Heart left ventricle (tissue), 16 donors: ENCODE measurements around the gene EIF2S3. TPM values are rescaled to one million over a fixed set of nuclear protein-coding genes. Genes with fewer than 3 reads are reported as not detected.
"Not testable (repeated sequence)": the region's sequence is repeated elsewhere in the genome, so short reads cannot be mapped to it uniquely, and the experiment has no call there.

Experiments used
- ATAC-seq, 4 donors: fragments of 200-7000 bp; cut with Tn5 transposase; one replicate each; pipeline ENCODE4 v1.9.1; 2020 to 2022; ENCODE audit warnings: moderate library complexity in 4 of 4, mild to moderate bottlenecking in 3 of 4, moderate number of reproducible peaks in 1 of 4
- DNase-seq, 5 donors: peaks; one replicate each; pipeline ENCODE4 v3.0.0-alpha.2; 2020
- H3K27ac ChIP-seq, 12 donors: fragments of 200-600 bp; sonication (generic) in 4 of 12; one replicate each; pipeline versions ENCODE4 v1.5.0 to v1.8.0; 2016 to 2022; ENCODE audit warnings: mild to moderate bottlenecking in 2 of 12
- H3K27me3 ChIP-seq, 9 donors: fragments of 200-600 bp; sonication (generic) in 2 of 9; one replicate each; pipeline versions ENCODE4 v1.5.1 to v1.8.0; 2016 to 2022; ENCODE audit warnings: mild to moderate bottlenecking in 3 of 9
- H3K36me3 ChIP-seq, 9 donors: fragments of 200-600 bp; sonication (generic) in 2 of 9; one replicate each; pipeline versions ENCODE4 v1.5.0 to v1.8.0; 2018 to 2022; ENCODE audit warnings: mild to moderate bottlenecking in 2 of 9
- H3K4me1 ChIP-seq, 12 donors: fragments of 200-600 bp; sonication (generic) in 4 of 12; one replicate each; pipeline versions ENCODE4 v1.5.0 to v1.8.0; 2016 to 2022; ENCODE audit warnings: mild to moderate bottlenecking in 3 of 12
- H3K4me3 ChIP-seq, 12 donors: fragments of 200-600 bp; sonication (generic) in 4 of 12; one replicate each; pipeline versions ENCODE4 v1.5.0 to v1.8.0; 2017 to 2022; ENCODE audit warnings: mild to moderate bottlenecking in 9 of 12, moderate library complexity in 4 of 12
- H3K9me3 ChIP-seq, 12 donors: fragments of 200-600 bp; sonication (generic) in 4 of 12; one replicate each; pipeline versions ENCODE4 v1.5.0 to v1.8.0; 2016 to 2022; ENCODE audit warnings: mild to moderate bottlenecking in 1 of 12
- POLR2A ChIP-seq, 2 donors: fragments of 450-650 bp; IDR thresholded peaks; one replicate each; pipeline ENCODE4 v1.6.1; 2017; ENCODE audit warnings: antibody characterized with exemption in 2 of 2, mild to moderate bottlenecking in 2 of 2, moderate library complexity in 2 of 2
- WGBS, 4 donors: extraction: QIAGEN DNeasy Blood & Tissue Kit in 2 of 4; methylation state at CpG; one replicate each; pipeline versions ENCODE4 v1.1.5 to v1.1.7; 2013 to 2018; 5-methylcytosine and 5-hydroxymethylcytosine counted together
- intact Hi-C, 10 donors: fragments of 100-400 bp; cut with DNase I; formaldehyde crosslinking; loops; one replicate each; pipeline versions ENCODE4 v1.11.1 to v1.14.2; 2022
- polyA plus RNA-seq, 2 donors: library from polyadenylated mRNA; stranded (reverse); fragments of 200-250 nt; gene quantifications; one replicate each; pipeline ENCODE4 v1.2.3, GENCODE V29; 2013
- total RNA-seq, 9 donors: library from RNA; depleted of rRNA in 2 of 9; stranded (reverse); fragments of >200 nt in 2 of 9; fragmentation: NEBNext Ultra II Directional in 3 of 9; extraction: Animal tissue kit (Norgen Biotek cat#: 25700) in 3 of 9; gene quantifications; one replicate each; pipeline versions ENCODE4 v1.1.0 to v1.2.4, GENCODE V29; 2016 to 2023
- TF ChIP-seq, protein P1 (sequence below), 12 donors: fragments of 200-600 bp; sonication (generic) in 4 of 12; IDR thresholded peaks; one replicate each; pipeline versions ENCODE4 v1.5.0 to v1.8.0; 2018 to 2022; ENCODE audit warnings: antibody characterized with exemption in 12 of 12, mild to moderate bottlenecking in 5 of 12
- donor health status: ischemic (EF 13 %, LVEDD 7.1; RV severe dilation, severe dysfunction).
- donor health status: healthy with polysubstance abuse.
- donor health status: DM: no; HTN: yes; CAD: no.
- donor health status: DM: no; HTN: no; CAD: no.
- donor health status: ischemic (EF 25% LVEDD 6.9; RV normal size, moderate dysfunction).
- donor health status: ischemic (EF 25% LVEDD 5.7; RV mildly dilated, moderate dysfunction).
- donor health status: healthy.
- donor health status: DM: yes; HTN: yes; CAD: no.
- donor health status: ischemic (EF 35%, LVEDD 5.7; RV mildly dilated, moderate dysfunction).
- donor health status: nonischemic (EF 11% LVEDD 7.7; RV severe dilation, severe dysfunction).
- donor health status: DM: yes; HTN: yes; CAD: no.
- donor health status: PGD.
- donor health status: ischemic (EF 29% LVEDD 5.4; RV normal size, mild dysfunction).
- donor health status: nonischemic (EF 23%, LVEDD 6.1; RV moderate dilation, normal function).

Gene EIF2S3
- total and polyA plus RNA-seq, 11 donors, result 22.9 to 126 (median 82.5) TPM

DNA sequence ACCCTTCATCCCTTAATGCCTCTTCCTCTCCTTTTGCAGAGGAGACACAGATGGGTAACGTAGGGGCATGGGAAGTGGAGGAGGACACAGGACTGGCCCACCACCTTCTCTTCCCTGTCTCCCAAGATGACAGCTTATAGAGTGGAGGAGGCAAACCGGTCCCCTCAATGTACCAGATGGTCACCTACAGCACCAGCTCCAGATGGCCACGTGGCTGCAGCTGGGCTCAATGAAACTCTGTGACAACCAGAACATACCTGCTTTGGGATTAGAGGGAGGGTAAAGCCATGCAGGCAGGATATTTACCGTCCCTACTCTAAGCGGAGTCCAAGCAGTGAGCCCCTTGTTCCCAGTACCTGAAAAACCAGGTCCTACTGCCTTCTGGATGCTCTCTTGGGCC lies 20.3 kb upstream of the EIF2S3 start:
- Histone ChIP-seq H3K27ac (no peak overlapping the region), H3K27me3 (peaks cover 0 to 63% (median 0%) of the 10 kb centered on the region in 9 donors), H3K4me1 (no peaks in the 10 kb centered on the region), H3K36me3 (no peaks in the 10 kb centered on the region), H3K4me3 (no peak overlapping the region), H3K9me3 (no peaks in the 10 kb centered on the region)
- 68 to 83% (median 78%) methylated on average over 5 of the region's 5 CpGs for WGBS, 4 donors
- DNase-seq (no peak), ATAC-seq (no peak)
- intact Hi-C loops, result no loop called here
- no peak for TF ChIP-seq POLR2A (IDR thresholded peaks at IDR 0.05)
- TF ChIP-seq, protein P1, sequence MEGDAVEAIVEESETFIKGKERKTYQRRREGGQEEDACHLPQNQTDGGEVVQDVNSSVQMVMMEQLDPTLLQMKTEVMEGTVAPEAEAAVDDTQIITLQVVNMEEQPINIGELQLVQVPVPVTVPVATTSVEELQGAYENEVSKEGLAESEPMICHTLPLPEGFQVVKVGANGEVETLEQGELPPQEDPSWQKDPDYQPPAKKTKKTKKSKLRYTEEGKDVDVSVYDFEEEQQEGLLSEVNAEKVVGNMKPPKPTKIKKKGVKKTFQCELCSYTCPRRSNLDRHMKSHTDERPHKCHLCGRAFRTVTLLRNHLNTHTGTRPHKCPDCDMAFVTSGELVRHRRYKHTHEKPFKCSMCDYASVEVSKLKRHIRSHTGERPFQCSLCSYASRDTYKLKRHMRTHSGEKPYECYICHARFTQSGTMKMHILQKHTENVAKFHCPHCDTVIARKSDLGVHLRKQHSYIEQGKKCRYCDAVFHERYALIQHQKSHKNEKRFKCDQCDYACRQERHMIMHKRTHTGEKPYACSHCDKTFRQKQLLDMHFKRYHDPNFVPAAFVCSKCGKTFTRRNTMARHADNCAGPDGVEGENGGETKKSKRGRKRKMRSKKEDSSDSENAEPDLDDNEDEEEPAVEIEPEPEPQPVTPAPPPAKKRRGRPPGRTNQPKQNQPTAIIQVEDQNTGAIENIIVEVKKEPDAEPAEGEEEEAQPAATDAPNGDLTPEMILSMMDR (IDR thresholded peaks at IDR 0.05), result no peak

DNA sequence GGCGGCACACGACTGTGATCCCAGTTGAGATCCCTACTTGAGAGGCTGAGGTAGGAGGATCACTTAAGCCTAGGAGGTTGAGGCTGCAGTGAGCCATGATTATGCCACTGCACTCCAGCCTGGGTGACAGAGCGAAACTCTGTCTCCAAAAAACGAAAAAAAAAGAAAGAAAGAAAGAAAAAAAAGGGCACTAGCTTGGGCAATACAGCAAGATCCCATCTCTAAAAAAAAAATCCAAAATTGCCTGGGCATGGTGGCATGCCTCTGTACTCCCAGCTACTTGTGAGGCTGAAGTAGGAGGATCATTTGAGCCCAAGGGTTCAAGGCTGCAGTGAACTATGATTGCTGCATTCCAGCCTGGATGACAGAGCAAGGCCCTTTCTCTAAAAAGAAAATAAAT lies 17.0 kb upstream of the EIF2S3 start:
- Histone ChIP-seq H3K9me3 (no peaks in the 10 kb centered on the region), H3K27me3 (peaks cover 0 to 65% (median 0%) of the 10 kb centered on the region in 9 donors), H3K4me3 (no peak overlapping the region), H3K27ac (no peak overlapping the region), H3K4me1 (no peaks in the 10 kb centered on the region), H3K36me3 (no peaks in the 10 kb centered on the region)
- 73 to 78% (median 76%) methylated on average over 4 of the region's 4 CpGs for WGBS, 4 donors
- intact Hi-C loops, result no loop called here
- DNase-seq, result no peak
- ATAC-seq, result no peak
- TF ChIP-seq, protein P1 (IDR thresholded peaks at IDR 0.05), result no peak
- TF ChIP-seq POLR2A (IDR thresholded peaks at IDR 0.05), result no peak

DNA sequence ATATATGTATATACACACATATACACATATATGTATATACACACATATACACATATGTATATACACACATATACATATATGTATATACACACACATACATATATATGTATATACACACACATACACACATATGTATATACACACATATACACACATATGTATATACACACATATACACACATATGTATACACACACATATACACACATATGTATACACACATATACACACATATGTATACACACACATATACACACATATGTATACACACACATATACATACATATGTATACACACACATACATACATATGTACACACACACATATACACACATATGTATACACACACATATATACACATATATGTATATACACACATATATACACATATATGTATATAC lies 8.7 kb upstream of the EIF2S3 start:
- ATAC-seq, H3K36me3 ChIP-seq, H3K27ac ChIP-seq, H3K4me1 ChIP-seq, H3K9me3 ChIP-seq, intact Hi-C loops, DNase-seq, H3K4me3 ChIP-seq: not testable (repeated sequence)
- H3K27me3 ChIP-seq, result peaks cover 0 to 27% (median 0%) of the 10 kb centered on the region in 9 donors

DNA sequence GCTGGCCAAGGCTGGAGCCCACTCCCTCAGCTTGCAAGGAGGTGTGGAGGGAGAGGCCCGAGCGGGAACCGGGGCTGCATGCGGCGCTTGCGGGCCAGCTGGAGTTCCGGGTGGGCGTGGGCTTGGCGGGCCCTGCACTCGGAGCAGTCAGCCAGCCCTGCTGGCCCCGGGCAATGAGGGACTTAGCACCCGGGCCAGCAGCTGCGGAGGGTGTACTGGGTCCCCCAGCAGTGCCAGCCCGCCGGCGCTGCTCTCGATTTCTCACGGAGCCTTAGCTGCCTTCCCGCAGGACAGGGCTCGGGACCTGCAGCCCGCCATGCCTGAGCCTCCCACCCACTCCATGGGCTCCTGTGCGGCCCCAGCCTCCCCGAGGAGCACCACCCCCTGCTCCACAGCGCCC lies 5.1 kb upstream of the EIF2S3 start:
- not testable (repeated sequence) for H3K27ac ChIP-seq, H3K4me3 ChIP-seq, H3K36me3 ChIP-seq, DNase-seq, H3K9me3 ChIP-seq, H3K4me1 ChIP-seq, ATAC-seq
- peaks cover 0 to 12% (median 0%) of the 10 kb centered on the region in 9 donors for H3K27me3 ChIP-seq
- 95 to 98% (median 97%) methylated on average over 7 to 24 of the region's 24 CpGs for WGBS, 4 donors
- intact Hi-C loops, result loop anchor here in 8 of 10 donors (5.0 to 10.0 kb wide), 5 partner anchors 105 to 355 kb away; partner anchors contain the start of genes APOO (in 7 of the 8), CXorf58 (in 7 of the 8) and SAT1 (in 1 of the 8)

DNA sequence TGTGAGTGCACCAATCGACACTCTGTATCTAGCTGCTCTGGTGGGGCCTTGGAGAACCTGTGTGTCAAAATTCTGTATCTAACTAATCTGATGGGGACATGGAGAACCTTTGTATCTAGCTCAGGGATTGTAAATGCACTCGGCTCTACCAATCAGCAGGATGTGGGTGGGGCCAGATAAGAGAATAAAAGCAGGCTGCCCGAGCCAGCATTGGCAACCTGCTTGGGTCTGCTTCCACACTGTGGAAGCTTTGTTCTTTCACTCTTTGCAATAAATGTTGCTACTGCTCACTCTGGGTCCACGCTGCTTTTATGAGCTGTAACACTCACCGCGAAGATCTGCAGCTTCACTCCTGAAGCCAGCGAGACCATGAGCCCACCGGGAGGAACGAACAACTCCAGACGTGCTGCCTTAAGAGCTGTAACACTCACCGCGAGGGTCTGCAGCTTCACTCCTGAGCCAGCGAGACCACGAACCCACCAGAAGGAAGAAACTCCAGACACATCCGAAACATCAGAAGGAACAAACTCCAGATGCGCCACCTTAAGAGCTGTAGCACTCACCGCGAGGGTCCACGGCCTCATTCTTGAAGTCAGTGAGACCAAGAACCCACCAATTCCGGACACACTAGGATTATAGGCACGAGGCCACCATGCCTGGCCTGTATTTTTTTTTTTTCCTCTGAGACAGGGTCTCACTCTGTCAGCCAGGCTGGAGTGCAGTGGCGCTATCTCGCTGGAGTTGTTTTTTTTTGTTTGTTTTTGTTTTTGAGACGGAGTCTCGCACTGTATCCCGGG lies 4.0 kb upstream of the EIF2S3 start:
- H3K4me1 ChIP-seq, H3K9me3 ChIP-seq, ATAC-seq, H3K27ac ChIP-seq, H3K36me3 ChIP-seq, DNase-seq, H3K4me3 ChIP-seq: not testable (repeated sequence)
- intact Hi-C loops, result loop anchor here in 8 of 10 donors (5.0 to 10.0 kb wide), 5 partner anchors 104 to 356 kb away; partner anchors contain the start of genes APOO (in 7 of the 8), CXorf58 (in 7 of the 8) and SAT1 (in 1 of the 8)
- H3K27me3 ChIP-seq, result peaks cover 0 to 12% (median 0%) of the 10 kb centered on the region in 9 donors
- 78 to 85% (median 81%) methylated on average over 22 to 26 of the region's 26 CpGs for WGBS, 4 donors
